Activated CD4-positive, alpha-beta T cell treated with anti-CD3 and anti-CD28 coated beads, Interleukin-2, amount 50 U/mL, for 48 hours (primary cell): Measurements from ENCODE around the gene SNX9.
"Not testable (repeated sequence)": the region's sequence is repeated elsewhere in the genome, so short reads cannot be mapped to it uniquely, and the experiment has no call there.

ENCODE experiments used
- DNase-seq, 2 experiments: peaks; one replicate each; pipeline ENCODE4 v3.0.0-alpha.2; 2020

The SNX9 gene

DNA sequence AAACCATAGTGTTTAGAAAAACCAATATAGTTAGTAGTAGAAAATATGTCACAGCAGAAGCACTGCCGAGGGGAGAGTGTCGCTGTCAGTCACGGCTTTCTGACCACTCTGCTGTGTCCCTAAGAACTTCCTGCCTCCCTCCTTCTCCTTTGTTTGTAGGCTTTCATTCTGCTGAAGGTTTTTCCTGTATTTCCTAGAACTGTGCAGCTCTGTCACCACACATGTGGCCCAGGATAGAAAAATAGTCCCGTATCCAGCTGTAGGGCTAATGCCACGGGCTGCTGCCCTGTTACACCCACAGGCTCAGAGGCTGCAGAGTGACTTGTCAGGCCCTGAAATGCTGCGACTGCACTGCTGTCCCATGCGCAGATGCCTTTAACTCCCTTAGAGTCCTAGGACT, 106.0 kb downstream of the SNX9 start:
- DNase-seq = no peak

DNA sequence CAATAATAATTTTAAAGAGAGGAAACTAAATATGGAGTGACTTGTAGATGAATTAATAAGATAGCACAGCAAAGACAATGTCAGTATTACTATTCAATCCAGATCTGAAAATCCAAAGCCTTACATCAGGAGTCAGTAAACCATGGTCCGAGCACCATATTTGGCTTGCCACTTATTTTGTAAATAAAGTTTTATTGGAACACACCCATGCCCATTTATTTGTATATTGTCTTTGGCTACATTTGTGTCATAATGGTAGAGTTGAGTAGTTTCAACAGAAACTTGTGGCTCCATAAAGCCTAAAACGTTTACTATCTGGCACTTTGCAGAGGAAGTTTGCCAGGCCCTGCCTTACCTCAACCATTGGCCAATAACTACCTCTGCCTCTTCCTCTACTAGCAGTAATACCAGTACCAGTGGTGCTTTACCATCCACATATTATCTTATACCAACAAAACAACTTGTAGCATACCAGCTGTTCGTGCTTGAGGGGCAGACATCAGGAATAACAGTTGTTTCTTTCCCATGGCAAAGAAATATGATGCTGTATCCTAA, 106.8 kb downstream of the SNX9 start:
- DNase-seq = no peak

DNA sequence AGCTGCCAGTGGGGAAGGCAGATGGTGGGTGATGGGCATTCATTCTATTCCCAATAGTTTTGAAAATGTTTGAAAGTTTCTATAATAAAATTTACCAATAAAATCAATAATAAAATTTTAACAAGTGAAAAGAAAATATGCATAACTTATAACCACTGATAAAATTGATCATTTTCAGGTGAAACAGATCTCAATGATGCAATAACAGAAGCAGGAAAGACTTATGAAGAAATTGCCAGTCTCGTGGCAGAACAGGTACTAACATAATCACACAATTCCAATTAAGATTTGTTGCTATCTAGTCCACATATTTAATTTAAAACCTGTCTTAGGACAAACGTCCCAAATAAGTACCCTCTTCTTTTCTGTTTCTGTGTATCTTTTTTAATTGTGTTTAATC, 112.7 kb downstream of the SNX9 start:
- no peak for DNase-seq

DNA sequence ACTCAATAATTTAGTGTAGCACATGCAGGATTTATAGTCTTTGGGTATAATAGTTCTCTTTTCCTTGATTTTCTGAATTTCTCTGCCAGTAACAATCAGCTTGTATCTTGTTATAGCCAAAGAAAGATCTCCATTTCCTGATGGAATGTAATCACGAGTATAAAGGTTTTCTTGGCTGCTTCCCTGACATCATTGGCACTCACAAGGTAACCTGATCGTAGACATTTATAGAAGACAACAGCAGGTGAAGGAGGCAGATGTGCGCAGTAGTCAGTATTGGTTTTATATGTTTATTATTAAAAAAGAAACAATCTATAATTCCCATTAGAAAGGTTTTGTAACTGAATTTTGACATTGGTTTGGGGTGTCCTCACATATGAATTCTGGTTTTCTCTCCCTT, 114.3 kb downstream of the SNX9 start:
- no peak for DNase-seq

GRCh38 chr6:157937916-157938315, 114.9 kb downstream of the SNX9 start:
- no peak for DNase-seq

- DNase-seq = peak; percentile 73 to 80
Observed at GRCh38 chr6:157940375-157941036, 117.5 kb downstream of the SNX9 start.

GRCh38 chr6:157941101-157941863, 118.2 kb downstream of the SNX9 start:
- no peak for DNase-seq

- no peak for DNase-seq
Observed at GRCh38 chr6:157942351-157942750, 119.3 kb downstream of the SNX9 start.

DNA sequence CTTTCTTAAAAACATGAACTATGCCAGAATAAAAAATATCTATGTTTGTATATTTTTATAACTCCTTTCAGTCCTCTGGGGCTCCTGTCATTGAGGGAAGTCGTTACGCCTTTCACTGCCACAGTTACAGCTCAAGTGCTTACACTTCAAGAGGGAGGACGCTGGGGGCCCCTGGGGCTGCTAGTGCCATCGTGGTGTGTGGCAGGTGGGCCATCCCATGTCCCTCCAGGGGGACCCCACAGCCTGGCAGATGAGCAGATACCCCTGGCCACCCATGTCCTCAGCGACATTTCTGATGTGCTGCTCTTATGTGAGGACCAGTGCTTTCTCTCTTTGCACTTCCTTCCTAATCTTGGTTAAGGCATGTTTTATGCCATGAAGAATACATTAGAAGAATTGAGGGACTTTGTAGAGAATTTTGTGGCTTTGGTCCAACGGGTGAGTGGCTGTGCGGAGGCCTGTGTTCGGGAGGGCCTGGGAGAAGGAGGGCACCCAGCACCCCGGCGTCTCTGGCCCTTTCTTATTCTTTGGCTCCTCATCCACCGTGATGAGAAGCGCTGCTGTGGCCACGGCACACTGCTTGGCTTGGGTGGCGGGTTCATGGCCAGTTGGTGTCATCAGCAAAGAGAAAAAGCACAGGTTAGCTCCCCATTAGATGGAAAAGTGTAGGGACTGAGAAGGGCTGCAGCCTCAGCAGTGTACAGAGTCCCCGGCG, 120.4 kb downstream of the SNX9 start:
- DNase-seq = no peak

- no peak for DNase-seq
Observed at GRCh38 chr6:157943964-157944283, 120.9 kb downstream of the SNX9 start.

GRCh38 chr6:157944983-157945931, 122.2 kb downstream of the SNX9 start:
- DNase-seq = peak; percentile 59 to 72

DNA sequence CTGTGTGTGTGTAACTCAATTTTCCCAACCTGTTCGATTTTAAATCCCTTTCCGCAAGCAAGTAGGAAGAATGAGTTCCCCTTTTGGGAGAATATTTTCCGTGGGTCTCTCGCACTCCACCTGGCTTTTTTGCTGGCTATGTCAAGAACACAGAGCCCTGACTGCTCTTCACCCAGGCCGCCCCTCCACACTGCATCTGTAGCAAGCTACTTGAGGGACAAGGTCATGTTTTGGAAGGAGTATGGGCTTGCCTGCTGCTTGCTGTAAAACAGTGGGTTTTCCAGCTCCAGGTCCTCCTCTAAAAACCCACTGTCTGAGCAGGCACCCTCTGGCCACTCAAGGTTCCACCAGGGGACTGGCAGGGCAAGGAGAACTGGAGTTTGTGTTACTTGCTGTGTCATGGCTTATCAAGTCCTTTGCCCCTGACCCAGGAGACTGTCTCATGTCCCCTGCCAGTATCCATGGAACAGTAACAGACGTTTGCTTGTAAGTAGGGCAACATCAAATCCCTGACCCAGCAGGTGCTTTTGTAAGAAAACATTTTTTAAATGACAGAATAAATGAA, 123.1 kb downstream of the SNX9 start:
- no peak for DNase-seq

DNA sequence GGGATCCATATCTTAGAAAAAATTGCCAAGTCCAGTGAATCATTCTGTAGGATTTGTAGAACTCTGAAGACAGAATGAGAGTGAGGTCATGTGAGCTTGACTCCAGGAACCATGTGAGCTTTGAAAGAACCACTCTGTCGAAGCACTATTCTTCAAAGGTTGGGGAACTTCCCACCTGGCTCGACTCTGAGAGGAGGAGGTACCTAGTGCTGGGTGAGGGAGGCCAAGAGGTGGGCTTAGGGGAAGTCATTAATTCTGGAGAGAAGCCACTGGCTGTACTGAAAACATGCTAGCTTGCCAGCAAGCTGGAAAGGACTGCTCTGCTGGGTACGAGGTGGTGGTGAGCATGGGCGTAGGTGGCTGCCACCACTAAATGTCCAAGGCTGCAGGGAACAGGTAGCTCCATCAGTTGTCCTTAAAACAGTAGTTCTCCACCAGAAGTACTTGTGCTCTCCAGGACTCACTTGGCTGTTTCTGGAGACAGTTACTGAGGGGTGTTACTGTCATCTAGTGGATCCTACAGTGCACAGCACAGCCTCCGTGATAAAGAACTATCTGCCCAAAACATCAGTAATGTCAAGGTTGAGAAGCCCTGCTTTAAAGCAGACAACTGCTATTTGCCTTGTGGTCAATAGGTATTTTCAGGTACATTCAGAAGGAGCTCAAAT, 124.0 kb downstream of the SNX9 start:
- DNase-seq = no peak

DNA sequence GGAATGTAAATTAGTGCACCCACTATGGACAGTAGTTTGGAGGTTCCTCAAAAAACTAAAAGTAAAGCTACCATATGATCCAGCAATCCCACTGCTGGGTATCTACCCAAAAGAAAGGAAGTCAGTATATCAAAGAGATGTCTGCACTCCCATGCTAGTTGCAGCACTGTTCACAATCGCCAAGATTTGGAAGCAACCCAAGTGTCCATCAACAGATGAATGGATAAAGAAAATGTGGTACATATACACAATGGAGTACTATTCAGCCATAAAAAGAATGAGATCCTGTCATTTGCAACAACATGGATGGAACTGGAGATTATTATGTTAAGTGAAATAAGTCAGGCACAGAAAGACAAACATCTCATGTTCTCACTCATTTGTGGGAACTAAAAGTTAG, 127.9 kb downstream of the SNX9 start:
- DNase-seq = not testable (repeated sequence)

GRCh38 chr6:157951828-157952227, 128.8 kb downstream of the SNX9 start:
- no peak for DNase-seq

DNA sequence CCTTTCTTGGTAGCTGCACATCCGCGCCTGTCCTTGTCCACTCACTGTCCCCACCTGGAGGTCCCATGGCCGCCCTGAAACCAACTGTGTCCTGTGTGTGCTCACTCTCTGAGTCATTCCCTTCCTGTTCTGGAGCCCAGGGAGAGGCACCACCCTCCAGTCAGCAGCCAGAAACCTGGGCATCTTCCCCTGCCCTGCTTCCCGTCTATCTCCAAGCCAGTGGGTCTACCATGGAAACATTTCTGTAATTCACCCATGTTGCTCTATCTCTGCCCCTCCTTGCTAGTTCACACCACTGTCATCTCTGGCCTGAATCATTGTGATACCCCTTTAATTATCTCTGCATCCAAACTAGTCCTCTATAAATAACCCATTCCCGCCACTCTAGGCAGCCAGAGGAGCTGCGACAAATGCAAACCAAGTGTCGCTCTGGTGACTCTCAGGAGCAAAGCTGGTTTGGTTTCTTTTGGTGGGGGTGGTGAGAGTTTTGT, 129.9 kb downstream of the SNX9 start:
- DNase-seq = no peak

GRCh38 chr6:157953580-157954091, 130.6 kb downstream of the SNX9 start:
- DNase-seq = no peak

- no peak for DNase-seq
Observed at GRCh38 chr6:157954150-157955117, 131.4 kb downstream of the SNX9 start.

GRCh38 chr6:157955675-157956074, 132.6 kb downstream of the SNX9 start:
- DNase-seq = no peak

DNA sequence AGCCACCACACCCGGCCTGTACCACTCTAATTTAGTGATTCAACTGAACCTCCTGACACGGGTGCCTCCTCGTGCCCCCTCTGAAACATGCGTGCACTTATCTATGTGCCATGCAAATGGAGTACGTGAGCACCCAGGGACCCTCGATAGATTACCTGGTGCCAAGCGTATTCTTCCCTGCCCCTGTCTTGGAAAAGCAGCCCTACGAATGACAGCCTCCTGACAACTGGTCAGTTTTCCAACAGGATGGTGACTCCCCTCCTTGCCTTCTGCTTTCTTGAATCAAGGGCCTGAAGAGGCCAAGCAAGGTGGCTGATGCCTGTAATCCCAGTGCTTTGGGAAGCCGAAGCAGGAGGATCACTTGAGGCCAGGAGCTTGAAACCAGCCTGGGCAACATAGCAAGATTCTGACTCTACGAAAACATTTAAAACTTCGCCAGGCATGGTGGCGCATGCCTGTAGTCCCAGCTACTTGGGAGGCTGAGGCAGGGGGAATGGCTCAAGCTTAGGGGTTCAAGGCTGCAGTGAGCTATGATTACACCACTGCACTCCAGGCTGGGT, 133.2 kb downstream of the SNX9 start:
- no peak for DNase-seq
